ENCODE results near the gene SOCS2. TPM values are rescaled to one million over a fixed set of nuclear protein-coding genes. Genes with fewer than 3 reads are reported as not detected.

The SOCS2 gene
- total RNA-seq, 1 donor from 2014 or later, result 23.8 TPM

- Histone ChIP-seq H3K9me3 (no peaks in the 10 kb centered on the region), H3K4me3 (no peak overlapping the region), H3K36me3 (no peaks in the 10 kb centered on the region), H3K27ac (no peak overlapping the region), H3K4me1 (no peaks in the 10 kb centered on the region), H3K27me3 (no peaks in the 10 kb centered on the region)
- DNase-seq (no peak), ATAC-seq (no peak)
- intact Hi-C loops (cut with DNase I), result no loop called here
- TF ChIP-seq, protein P1, sequence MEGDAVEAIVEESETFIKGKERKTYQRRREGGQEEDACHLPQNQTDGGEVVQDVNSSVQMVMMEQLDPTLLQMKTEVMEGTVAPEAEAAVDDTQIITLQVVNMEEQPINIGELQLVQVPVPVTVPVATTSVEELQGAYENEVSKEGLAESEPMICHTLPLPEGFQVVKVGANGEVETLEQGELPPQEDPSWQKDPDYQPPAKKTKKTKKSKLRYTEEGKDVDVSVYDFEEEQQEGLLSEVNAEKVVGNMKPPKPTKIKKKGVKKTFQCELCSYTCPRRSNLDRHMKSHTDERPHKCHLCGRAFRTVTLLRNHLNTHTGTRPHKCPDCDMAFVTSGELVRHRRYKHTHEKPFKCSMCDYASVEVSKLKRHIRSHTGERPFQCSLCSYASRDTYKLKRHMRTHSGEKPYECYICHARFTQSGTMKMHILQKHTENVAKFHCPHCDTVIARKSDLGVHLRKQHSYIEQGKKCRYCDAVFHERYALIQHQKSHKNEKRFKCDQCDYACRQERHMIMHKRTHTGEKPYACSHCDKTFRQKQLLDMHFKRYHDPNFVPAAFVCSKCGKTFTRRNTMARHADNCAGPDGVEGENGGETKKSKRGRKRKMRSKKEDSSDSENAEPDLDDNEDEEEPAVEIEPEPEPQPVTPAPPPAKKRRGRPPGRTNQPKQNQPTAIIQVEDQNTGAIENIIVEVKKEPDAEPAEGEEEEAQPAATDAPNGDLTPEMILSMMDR (IDR thresholded peaks at IDR 0.05), result no peak
These were observed 11.3 kb downstream of the SOCS2 start for GRCh38 chr12:93583627-93584392.

GRCh38 chr12:93585247-93585646 is 12.8 kb downstream of the SOCS2 start:
- Histone ChIP-seq H3K27ac (no peak overlapping the region), H3K36me3 (no peaks in the 10 kb centered on the region), H3K27me3 (no peaks in the 10 kb centered on the region), H3K4me1 (no peaks in the 10 kb centered on the region), H3K9me3 (no peaks in the 10 kb centered on the region), H3K4me3 (no peak overlapping the region)
- DNase-seq (no peak), ATAC-seq (no peak)
- TF ChIP-seq, protein P1 (IDR thresholded peaks at IDR 0.05), result no peak
- intact Hi-C loops (cut with DNase I), result no loop called here

DNA sequence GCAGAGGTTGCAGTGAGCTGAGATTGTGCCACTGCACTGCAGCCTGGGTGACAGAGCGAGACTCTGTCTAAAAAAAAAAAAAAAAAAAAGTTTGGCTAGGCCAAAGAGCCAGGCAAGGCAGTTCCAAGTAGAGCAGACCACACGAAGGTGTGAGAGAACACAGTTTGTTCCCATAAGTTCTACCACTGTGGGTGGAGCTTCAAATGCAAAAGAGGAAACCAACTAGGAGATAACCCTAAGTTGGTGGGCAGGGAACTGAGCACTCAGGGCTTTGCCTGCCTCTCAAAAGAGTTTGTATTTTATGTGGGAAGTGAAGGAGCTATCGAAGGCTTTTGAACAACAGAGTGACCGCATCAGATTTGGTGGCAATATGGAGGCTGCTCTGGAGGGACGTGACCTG is 15.1 kb downstream of the SOCS2 start:
- no peaks in the 10 kb centered on the region for H3K9me3 ChIP-seq
- DNase-seq (no peak), ATAC-seq (peak; percentile 60)
- intact Hi-C loops (cut with DNase I), result no loop called here
- no peaks in the 10 kb centered on the region for H3K27me3 ChIP-seq
- peaks cover 11% of the 10 kb centered on the region for H3K4me1 ChIP-seq
- TF ChIP-seq, protein P1 (IDR thresholded peaks at IDR 0.05), result no peak
- no peak overlapping the region for H3K4me3 ChIP-seq
- H3K27ac ChIP-seq, result no peak overlapping the region
- no peaks in the 10 kb centered on the region for H3K36me3 ChIP-seq

GRCh38 chr12:93589081-93589480 is 16.6 kb downstream of the SOCS2 start:
- no peaks in the 10 kb centered on the region for H3K36me3 ChIP-seq
- no peak overlapping the region for H3K27ac ChIP-seq
- no peak overlapping the region for H3K4me3 ChIP-seq
- intact Hi-C loops (cut with DNase I), result no loop called here
- DNase-seq (no peak), ATAC-seq (no peak)
- TF ChIP-seq, protein P1 (IDR thresholded peaks at IDR 0.05), result no peak
- no peaks in the 10 kb centered on the region for H3K27me3 ChIP-seq
- no peaks in the 10 kb centered on the region for H3K9me3 ChIP-seq
- H3K4me1 ChIP-seq, result peaks cover 17% of the 10 kb centered on the region

DNA sequence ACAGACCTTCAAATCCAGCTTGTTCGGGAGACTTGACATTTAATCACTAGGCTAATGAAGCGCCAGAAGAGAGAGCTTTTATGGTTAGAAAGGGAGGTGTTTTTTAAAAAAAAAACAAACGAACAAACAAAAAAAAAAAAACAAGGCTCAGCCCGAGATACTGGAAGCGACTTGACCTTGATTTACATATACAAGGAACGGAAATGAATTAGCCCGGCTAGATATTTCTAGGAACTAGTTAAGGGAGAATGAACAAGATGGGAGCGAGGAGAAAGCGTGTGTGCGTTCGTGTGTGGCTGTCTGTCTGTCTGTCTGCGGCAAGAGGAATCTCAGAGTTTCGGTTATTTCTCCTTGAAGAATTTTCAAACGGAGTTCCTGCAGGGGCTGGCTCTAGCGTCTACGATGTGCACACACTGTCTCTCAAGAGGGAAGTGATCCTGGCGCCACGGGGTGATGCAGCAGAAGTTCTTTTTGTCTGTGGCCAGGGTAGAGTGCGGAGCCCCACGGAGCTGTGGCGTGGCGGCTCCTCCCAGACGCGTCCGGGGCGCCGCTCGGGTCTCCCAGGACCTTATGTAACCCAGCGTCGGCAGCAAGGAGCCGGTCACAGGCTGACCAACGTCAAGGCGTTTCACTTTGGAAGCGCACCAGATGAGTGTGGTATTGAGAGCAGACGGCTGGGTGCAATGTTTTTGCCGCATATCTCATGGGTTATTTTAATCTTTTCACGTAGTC is 18.8 kb downstream of the SOCS2 start:
- peaks cover 17% of the 10 kb centered on the region for H3K4me1 ChIP-seq
- no peaks in the 10 kb centered on the region for H3K9me3 ChIP-seq
- H3K4me3 ChIP-seq, result peak overlapping the region; percentile 52
- no peaks in the 10 kb centered on the region for H3K27me3 ChIP-seq
- ATAC-seq, result peak; percentile 96
- DNase-seq, result peak; percentile 84
- TF ChIP-seq, protein P1 (IDR thresholded peaks at IDR 0.05), result no peak
- H3K27ac ChIP-seq, result peak overlapping the region; percentile 87
- intact Hi-C loops (cut with DNase I), result no loop called here
- H3K36me3 ChIP-seq, result no peaks in the 10 kb centered on the region

All from upper lobe of right lung (tissue), 1 donor.